DMS153 (cell line): ENCODE data around the gene TEX53.

Source experiments
- DNase-seq: peaks from one replicate; lab custom pipeline; 2025; lab: John Stamatoyannopoulos, UW

Gene TEX53

GRCh38 chr9:114680259-114681001 lies 22.8 kb upstream of the TEX53 start:
- no peak for DNase-seq

- DNase-seq = no peak
Measured at GRCh38 chr9:114678795-114679194, 21.2 kb upstream of the TEX53 start.

GRCh38 chr9:114678130-114678529 lies 20.5 kb upstream of the TEX53 start:
- no peak for DNase-seq

- DNase-seq = peak; percentile 77
Measured at GRCh38 chr9:114677418-114677817, 19.8 kb upstream of the TEX53 start.

GRCh38 chr9:114676901-114677300 lies 19.3 kb upstream of the TEX53 start:
- DNase-seq = no peak

- no peak for DNase-seq
Measured at GRCh38 chr9:114674798-114675540, 17.4 kb upstream of the TEX53 start.

- DNase-seq = no peak
Measured at GRCh38 chr9:114674076-114674797, 16.6 kb upstream of the TEX53 start.

DNA sequence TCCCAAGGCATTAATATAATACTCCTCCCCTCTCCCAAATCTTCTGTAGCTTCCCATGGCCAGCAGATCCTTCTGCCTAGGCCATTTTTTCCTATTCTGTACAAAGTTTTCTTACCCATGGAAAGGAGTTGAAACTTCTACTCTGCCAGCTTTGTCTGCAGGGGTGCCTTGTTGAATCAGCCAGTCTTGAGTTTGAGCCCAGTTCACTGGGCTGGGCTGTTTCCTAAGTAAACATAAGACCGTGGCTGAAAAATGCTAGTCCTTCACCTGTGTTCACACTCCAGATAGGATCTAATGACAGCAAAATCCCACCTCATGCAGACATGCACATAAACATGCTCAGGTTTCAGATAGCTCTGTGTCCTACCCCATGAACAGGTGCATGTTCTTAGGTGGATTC lies 14.0 kb upstream of the TEX53 start:
- no peak for DNase-seq

GRCh38 chr9:114669961-114670360 lies 12.4 kb upstream of the TEX53 start:
- no peak for DNase-seq

DNA sequence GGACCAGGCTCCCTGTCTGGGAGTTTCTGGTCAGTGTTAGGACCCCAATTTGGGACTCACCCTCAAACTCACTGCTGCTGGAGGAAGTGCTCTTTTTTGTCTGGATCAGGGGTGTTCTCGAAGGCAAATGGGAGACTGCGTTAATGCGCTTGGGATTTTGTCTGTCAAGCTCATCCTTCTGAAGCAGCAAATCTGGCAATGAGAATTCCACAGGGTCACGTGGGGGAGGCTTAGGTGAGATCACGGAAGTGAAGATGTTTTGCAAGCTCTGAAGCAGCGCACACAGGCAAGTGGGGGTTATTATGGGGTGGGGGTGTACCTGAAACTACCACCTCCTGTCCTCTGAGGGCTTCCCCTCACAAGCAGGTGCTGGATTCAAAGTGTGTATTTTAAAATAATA lies 10.5 kb upstream of the TEX53 start:
- no peak for DNase-seq

DNA sequence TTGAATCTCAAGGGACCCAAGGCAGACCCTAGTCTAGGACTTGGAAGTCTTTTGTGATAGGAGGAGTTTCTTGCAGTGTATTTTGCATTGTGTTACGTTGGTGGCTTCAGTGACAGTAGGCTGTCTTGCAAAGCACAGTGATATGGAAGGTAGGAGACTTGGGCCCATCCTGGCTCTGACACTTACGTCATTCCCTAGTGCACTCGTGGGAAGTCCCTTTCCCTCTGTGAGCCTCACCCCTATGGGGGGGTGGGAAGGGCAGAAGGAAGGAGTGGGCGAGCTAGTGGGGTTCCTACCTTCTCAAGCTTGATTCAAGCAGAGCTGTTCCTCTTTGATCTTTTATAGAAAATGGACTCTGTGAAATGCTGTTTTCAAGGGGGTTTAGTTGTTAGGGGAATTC lies 9.2 kb upstream of the TEX53 start:
- no peak for DNase-seq

GRCh38 chr9:114666401-114666800 lies 8.8 kb upstream of the TEX53 start:
- DNase-seq = no peak

DNA sequence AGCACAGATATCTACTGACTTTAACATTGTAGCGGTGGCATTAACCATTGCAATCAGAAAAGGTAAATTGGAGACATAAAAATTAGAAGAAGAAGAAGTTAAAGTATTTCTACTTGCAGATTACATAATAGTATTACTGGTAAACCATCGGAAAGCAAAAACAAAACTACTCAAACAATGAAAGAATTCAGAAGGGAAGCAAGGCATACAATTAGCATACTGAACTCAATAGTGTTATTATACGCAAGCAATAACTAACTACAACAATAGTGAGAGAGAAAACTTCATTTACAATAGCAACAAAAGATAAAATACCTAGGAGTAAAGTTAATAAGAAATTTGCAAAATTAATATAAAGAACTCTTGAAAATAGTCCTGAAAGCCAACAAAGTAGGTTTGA lies 6.6 kb upstream of the TEX53 start:
- no peak for DNase-seq

DNA sequence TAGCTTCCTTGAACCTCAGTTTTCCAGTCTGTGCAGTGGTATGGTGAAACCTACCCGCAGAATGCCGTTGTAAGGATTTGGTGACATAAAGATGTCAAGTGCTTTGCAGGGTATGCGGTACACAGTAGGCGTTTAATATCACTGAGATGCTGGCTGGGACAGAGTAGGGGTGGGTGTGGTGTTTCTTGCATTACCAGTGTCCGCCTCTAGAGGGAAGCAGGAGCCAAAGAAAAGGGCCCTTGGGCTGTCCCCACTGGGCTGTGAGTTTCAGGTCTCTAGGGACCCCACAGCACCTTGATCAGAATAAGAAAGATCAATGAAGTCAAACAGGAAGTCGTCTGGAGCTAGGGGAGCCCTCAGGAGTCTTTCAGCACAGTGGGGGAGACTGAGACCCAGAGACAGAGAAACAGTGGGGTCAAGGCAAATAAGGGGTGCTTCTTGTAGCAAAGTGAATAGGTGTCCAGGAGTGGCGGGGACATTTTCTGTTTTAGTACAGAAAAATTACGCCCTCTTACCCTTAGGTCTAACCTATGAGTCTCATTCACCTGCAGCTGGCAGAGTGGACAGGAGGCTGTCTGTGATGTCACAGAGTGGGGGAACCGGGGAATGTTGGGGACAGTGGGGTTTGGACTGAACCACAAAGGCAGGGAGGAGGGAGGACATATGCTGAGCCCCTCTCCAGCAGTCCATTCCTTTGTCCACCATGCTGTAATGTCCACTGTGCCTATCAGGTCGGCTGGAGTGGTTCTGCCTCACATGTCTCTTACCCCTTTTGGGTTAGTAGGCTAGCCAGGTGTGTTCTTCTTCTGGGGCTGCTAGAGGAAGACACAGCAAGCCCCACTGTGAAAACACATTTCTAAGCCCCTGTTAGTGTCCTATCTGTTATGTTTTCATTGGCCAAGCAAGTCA lies 4.7 kb upstream of the TEX53 start:
- DNase-seq = peak; percentile 31

- DNase-seq = no peak
Measured at GRCh38 chr9:114656301-114656700, 1.3 kb downstream of the TEX53 start.

- DNase-seq = no peak
Measured at GRCh38 chr9:114655689-114656088, 1.9 kb downstream of the TEX53 start.

DNA sequence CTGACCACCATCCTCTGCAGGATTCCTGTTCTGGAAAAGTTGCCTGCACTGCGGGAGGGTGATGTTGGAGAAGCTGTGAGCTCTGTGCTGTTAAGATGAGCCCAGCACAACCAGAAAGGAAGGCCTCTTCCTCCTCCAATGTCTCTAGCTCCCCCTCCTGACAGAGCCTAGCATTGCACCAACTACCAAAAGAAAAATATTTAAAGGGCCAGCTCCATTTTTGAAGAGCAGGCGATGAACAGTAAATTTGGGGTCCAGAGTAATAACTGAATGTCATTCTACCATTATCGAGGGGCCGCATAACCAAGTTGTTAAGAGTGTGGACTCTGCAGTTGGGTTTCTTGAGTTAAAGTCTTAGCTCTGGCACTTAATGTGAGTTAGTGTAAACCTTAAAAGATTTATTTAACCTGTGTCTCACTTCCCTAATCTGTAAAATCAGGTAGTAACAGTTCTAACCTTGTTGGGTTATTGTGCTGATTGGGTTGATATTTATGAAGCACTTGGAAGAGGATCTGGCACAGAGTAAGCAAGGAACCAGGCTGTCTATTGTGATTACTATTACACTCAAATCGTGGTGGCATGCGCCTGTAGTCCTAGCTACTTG lies 3.9 kb downstream of the TEX53 start:
- DNase-seq = peak; percentile 57

DNA sequence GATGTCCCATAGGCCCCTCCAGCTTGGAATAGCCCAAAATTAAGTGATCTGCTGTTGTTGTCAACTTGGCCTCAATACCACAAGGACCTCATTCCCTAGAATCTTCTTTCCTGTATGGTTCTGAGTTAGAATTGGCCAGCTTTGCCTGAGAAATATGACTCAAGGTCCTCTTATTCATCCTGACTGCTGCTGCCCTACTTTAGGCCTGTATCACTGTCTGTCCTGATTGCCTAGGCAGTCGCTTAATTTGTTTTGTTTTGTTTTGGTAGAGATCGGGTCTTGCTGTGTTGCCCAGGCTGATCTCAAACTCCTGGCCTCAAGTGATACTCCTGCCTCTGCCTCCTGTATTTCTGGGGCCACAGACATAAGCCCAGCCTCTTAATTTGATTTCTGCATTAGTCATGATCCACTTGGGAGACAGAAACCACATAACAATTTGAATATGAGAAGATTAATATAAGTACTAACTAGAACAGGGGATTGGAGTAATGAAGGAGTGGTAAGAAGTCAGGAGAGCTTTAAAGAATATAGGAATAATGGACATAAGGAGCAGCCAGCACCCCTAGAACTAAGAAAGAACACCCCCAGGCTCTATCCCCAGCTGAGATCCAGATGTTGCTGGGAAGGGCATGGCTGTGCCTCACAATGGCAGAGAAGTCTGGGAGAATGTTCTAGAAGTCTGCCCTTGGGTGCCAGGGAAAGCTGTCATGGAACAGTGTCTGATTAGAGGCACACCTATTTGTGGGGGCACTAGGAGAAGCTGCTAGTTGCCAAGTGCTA lies 4.6 kb downstream of the TEX53 start:
- DNase-seq = no peak

DNA sequence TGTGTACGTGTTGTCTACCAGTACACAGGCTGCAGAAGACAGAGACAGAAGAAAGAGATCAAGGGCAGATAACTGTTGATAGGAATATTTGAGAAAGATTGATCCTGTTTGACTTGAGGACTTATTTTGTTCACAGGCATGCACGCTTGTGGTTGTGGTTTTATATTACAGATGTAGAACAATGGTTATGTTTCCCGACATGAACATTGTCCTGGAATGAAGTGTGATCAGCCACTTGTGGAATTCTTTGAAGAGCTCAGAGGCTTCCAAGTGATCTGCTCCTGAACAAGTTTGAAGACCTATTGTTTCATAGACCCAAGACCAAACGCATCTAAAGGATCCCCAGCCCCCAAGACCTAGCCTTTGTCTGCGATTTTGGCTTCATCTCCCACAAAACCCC lies 13.7 kb downstream of the TEX53 start:
- DNase-seq = no peak

- DNase-seq = no peak
Measured at GRCh38 chr9:114643001-114643400, 14.6 kb downstream of the TEX53 start.

GRCh38 chr9:114641967-114642366 lies 15.6 kb downstream of the TEX53 start:
- DNase-seq = no peak
